AG10803 (cell line): ENCODE results near the gene GPR17.

ENCODE experiments used
- DNase-seq: peaks from one replicate; pipeline ENCODE4 v3.0.0; 2010; ENCODE audit warnings: low read depth
- H3K4me3 ChIP-seq: 2 replicates; pipeline ENCODE4 v1.5.1; 2011; ENCODE audit warnings: mild to moderate bottlenecking, low read length, control low read depth
- TF ChIP-seq, protein P1 (sequence below): conservative IDR thresholded peaks from 2 replicates; pipeline ENCODE4 v1.5.1; 2011; ENCODE audit warnings: mild to moderate bottlenecking, low read length, control low read depth, inconsistent platforms

GPR17 gene

GRCh38 chr2:127622561-127623387 is 23.2 kb upstream of the GPR17 start:
- H3K4me3 ChIP-seq, result no peak overlapping the region
- TF ChIP-seq, protein P1, sequence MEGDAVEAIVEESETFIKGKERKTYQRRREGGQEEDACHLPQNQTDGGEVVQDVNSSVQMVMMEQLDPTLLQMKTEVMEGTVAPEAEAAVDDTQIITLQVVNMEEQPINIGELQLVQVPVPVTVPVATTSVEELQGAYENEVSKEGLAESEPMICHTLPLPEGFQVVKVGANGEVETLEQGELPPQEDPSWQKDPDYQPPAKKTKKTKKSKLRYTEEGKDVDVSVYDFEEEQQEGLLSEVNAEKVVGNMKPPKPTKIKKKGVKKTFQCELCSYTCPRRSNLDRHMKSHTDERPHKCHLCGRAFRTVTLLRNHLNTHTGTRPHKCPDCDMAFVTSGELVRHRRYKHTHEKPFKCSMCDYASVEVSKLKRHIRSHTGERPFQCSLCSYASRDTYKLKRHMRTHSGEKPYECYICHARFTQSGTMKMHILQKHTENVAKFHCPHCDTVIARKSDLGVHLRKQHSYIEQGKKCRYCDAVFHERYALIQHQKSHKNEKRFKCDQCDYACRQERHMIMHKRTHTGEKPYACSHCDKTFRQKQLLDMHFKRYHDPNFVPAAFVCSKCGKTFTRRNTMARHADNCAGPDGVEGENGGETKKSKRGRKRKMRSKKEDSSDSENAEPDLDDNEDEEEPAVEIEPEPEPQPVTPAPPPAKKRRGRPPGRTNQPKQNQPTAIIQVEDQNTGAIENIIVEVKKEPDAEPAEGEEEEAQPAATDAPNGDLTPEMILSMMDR, result no peak
- DNase-seq, result no peak

DNA sequence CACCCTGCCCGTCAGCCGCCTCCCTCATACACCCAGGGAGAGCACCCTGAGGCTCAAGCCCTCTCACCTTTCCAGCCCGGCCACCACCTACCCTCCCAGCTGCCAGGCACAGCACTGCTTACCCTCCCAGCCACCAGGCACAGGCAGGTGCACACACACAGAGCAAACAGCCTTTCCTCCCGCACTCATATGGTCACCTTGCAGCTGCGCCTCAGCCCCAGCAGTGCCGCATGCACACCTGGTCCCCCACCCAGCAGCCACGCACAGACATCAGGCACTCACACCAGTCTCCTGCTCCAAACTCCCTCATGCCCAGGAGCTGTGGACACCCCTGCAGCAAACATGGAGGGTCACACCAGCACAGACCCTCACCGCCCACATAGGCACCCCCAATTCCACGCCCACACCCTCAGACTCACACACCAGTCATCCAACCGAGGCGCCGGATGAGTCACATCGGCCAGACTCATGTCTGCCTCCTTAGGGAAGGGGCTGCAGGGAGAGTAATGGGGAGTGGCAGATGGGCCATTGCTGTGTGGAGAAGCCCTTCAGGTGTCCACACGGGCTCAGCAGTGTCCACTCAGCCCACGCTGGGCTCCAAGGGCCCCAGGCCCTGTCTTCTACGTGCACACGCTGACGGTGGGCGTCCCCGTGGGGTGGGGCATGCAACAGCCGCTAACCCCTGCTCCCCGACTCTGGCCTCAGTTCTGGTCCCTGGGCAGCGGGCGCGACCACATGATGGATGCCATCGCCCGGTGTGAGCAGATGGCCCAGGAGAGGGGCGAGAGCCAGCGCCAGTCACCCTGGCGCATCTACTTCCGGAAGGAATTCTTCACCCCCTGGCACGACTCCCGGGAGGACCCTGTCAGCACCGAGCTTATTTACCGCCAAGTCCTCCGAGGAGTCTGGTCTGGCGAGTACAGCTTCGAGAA is 22.3 kb upstream of the GPR17 start:
- TF ChIP-seq, protein P1, result no peak
- no peak overlapping the region for H3K4me3 ChIP-seq
- DNase-seq, result no peak

DNA sequence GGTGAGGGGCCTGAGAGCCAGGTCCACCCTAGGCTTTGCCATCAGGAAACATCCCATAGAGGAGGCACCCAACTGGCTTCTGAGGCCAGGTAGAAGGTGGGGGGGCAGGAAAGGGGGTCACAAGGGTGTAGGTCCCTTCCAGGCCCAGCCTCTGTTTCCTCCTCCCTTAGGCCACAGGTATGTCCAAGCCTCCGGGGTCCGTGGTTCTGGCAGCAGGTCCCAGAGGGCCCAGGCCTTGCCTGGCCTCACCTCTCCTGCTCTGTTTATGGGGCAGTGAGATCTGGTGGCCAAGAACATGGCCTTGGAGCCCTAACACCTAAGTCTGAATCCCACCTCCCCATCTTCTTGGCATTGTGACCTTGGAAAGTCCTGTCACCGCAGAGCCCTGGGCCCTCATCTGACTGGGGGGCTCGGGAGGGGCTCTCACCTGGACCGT is 21.6 kb upstream of the GPR17 start:
- H3K4me3 ChIP-seq, result no peak overlapping the region
- TF ChIP-seq, protein P1, result no peak
- no peak for DNase-seq

- TF ChIP-seq, protein P1, result no peak
- no peak for DNase-seq
- H3K4me3 ChIP-seq, result no peak overlapping the region
Measured at GRCh38 chr2:127624756-127625571, 21.0 kb upstream of the GPR17 start.

DNA sequence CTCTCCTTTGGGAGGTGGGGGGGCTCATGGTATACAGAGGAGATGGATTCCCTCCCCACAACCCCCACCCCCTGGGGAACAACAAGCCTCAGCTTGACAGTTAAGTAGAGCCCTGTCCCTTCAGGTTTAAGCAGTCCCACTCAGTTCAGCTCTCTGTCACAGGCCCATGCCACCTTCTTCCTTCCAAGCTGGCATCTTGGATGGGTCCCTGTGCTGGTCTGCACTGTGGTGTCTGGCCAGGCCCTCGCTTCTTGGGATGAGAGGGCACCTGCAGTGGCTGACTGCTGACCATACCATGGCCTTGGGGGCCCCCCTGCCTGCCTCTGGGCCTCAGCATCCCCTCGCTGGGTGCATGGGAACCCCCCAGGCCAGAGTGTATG is 20.4 kb upstream of the GPR17 start:
- DNase-seq, result no peak
- TF ChIP-seq, protein P1, result no peak
- H3K4me3 ChIP-seq, result no peak overlapping the region

GRCh38 chr2:127626175-127626574 is 19.8 kb upstream of the GPR17 start:
- TF ChIP-seq, protein P1, result no peak
- H3K4me3 ChIP-seq, result no peak overlapping the region
- DNase-seq, result no peak
